GM19397 (cell line): ENCODE data around the gene ATP5PF.
"Not testable (repeated sequence)": the region's sequence is repeated elsewhere in the genome, so short reads cannot be mapped to it uniquely, and the experiment has no call there.

Source experiments
- ATAC-seq: cut with Tn5 transposase; IDR thresholded peaks from one replicate; pipeline ENCODE4 v1.9.1; 2021; ENCODE audit warnings: mild to moderate bottlenecking, moderate library complexity; ENCODE audit not compliant: unreplicated experiment

The ATP5PF gene

GRCh38 chr21:25732091-25732760 is 2.5 kb downstream of the ATP5PF start:
- no peak for ATAC-seq

DNA sequence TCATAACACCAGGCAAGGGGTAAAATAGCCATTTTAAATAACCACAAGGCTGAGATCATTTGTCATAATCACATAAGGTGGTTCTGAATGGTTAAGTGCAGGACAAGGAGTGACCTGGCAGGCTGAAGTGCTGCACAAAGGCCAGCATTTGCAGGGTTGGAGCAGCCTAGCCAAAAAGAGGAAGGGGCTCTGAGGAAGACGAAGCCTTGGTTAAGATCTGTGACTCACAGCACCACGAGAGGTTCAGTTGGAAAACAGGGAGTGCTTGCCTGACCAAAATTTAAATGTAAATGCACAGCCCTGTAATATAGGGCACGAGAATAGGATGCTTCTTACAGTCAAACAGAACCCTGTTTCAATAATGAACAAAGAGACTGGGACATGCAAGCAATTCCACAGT is 12.1 kb downstream of the ATP5PF start:
- ATAC-seq, result no peak

- ATAC-seq, result no peak
These were observed 12.7 kb downstream of the ATP5PF start for GRCh38 chr21:25721987-25722386.

DNA sequence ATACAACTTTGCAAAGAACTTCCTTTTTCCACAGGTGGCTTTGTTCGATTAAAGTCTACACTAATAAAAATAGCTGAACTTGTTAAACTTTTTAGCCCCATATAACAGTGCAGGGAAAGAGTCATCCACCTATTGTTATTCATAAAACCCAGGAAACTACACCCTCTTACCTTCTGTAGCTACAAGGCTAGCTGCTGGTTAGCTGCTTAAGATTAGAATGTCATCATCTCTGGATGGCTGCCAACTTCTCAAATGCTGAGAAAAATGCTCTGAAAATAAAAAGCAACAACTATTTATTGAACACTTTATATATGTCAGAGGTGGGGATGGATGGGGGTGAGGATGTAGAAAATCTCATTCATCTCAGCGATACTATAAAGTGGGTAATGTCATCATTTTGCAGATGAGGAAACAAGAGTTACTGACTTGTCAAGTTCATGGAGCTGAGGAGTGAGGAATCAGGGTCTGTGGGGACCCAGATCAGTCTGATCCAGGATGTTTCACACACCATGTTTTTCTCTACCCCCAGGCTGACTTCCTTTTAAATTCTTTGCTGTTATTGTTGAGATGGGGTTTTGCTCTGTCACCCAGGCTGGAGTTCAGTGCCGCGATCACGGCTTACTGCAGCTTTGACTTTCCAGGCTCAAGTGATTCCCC is 17.1 kb downstream of the ATP5PF start:
- no peak for ATAC-seq

- ATAC-seq, result not testable (repeated sequence)
These were observed 20.6 kb downstream of the ATP5PF start for GRCh38 chr21:25714066-25714465.

DNA sequence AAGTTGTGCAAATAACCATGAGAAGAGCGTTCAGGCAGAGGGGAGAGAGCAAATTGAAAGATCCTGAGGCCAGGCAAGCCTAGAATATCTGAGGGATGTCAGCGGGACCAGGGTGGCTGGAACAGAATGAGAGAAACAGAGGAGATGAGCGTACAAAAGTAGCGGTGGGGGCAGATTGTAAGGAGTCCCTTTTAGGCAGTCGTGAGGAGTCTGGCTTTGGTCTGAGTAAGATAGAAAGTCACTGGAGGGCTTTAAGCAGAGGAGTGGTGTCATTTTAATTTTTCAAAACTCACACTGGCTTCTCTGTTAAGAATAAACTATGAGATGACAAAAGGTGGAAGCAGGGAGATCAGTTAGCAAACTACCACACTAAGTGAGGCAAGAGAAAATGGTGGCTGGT is 24.2 kb downstream of the ATP5PF start:
- ATAC-seq, result no peak

- no peak for ATAC-seq
These were observed 24.9 kb downstream of the ATP5PF start for GRCh38 chr21:25709684-25710265.

- ATAC-seq, result no peak
These were observed 26.1 kb downstream of the ATP5PF start for GRCh38 chr21:25708467-25709065.

DNA sequence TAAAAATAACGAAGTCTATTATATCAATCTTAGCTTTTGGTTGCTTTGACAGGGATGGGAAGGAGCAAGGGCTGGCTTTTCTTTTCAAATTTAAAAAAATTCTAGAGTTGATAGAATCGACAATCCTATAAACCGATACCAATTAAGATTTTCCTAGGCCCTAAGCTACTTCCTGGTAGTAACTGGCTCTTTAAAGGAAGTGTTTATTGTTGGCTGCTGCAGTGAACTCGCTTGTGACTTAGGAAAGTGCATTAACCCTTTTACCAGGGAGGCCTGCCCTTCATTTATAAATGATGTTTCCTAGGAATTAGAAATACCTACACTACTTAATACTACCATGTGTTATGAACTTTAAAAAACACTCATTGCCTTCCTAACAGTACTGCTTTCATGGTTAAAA is 33.2 kb downstream of the ATP5PF start:
- ATAC-seq, result no peak

DNA sequence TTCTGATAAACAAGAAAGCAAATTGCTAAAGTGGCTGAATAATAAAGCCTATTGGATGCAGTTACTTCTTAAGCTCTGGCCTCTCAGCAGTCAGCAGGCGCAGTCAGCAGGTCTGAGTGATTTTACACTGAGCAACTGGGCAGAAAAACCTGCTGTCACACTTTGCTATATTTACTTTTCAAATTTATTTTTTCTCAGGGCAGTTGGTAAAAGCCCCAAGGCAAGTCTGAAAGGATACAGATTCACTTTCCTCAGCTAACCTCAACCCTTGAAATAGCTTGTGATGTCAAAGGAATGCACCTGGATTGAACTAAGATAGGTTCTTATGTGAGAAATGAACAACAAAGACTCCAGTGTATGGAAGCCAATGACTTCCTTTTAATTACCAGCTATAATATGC is 34.0 kb downstream of the ATP5PF start:
- ATAC-seq, result no peak

- ATAC-seq, result not testable (repeated sequence)
These were observed 39.2 kb downstream of the ATP5PF start for GRCh38 chr21:25695461-25695860.

GRCh38 chr21:25691976-25692375 is 42.7 kb downstream of the ATP5PF start:
- ATAC-seq, result no peak

DNA sequence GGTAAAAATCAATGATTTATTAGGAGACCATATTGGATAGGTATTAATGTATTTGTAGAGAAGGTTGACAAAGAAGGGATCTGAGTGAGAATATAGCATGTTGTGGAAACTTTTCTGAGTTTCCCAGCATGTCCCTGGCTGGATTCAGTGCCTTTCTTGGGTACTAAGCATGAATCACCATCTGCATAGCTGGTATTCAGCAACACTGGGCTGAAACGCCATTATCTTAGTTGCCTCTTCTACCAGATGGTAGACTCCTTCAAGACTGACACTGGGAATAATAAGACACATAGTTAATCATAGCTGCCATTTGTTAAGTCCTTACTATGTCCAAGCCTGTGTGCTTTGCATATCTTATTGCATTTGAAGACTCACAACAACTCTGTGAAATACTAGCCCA is 45.5 kb downstream of the ATP5PF start:
- no peak for ATAC-seq

GRCh38 chr21:25688275-25689155 is 46.2 kb downstream of the ATP5PF start:
- ATAC-seq, result no peak

DNA sequence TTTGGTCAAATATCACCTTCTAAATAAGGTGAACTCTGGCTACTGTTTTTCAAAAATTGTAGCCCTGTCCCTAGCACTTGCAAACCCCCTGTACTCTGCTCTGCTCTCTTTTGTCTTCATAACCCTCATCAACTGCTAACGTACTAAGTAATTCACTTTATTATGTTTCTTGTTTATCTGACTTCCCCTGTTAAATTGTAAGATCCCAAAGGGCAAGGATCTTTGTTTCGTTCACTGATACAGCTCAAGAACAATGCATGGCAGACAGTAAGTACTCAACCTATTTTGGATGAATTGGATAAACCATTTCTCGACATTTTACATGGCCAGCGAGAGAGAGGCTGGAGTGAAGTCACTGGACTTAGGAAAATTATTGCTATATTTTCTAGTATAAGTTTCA is 46.9 kb downstream of the ATP5PF start:
- no peak for ATAC-seq

- no peak for ATAC-seq
These were observed 52.3 kb downstream of the ATP5PF start for GRCh38 chr21:25682382-25682781.

DNA sequence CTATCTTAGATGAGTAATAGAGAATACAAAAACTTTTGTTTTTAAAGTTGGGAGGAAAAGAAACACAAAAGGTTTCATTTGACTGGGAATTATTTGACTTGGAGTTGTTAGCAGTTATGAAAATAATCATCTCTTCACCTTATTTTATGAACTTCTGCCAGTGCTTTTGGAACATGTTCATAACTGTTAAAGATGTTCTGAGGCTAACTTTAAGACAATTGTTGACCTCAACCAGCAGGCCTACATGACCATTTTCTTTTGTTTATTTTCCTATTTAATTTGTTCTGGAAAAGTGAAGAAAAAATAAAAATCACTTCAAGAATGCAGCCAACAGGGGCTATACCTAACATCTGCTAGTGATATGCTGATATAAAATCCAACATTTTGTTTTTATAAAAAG is 58.3 kb downstream of the ATP5PF start:
- ATAC-seq, result no peak
